Kidney epithelial cell (primary cell): ENCODE data around the gene DNAH14. TPM values are rescaled to one million over a fixed set of nuclear protein-coding genes. Genes with fewer than 3 reads are reported as not detected.

ENCODE experiments used
- DNase-seq: peaks from one replicate; pipeline ENCODE4 v3.0.0-alpha.2; 2010; ENCODE audit warnings: low read depth
- H3K27me3 ChIP-seq: 2 replicates; pipeline ENCODE4 v1.6.0; 2011; ENCODE audit warnings: low read length; ENCODE audit not compliant: control insufficient read depth, insufficient read depth
- H3K36me3 ChIP-seq: 2 replicates; pipeline ENCODE4 v1.5.1; 2011; ENCODE audit warnings: low read length; ENCODE audit not compliant: control insufficient read depth, insufficient read depth
- H3K4me3 ChIP-seq: 2 replicates; pipeline ENCODE4 v1.5.1; 2011; ENCODE audit warnings: low read depth, mild to moderate bottlenecking, control low read depth, low read length
- CTCF ChIP-seq: IDR thresholded peaks from 2 replicates; pipeline ENCODE4 v1.5.1; 2011; ENCODE audit warnings: mild to moderate bottlenecking, moderate library complexity, low read length, control low read depth, inconsistent platforms; ENCODE audit not compliant: insufficient read depth, poor library complexity, severe bottlenecking
- total RNA-seq: library from RNA; depleted of rRNA; stranded (reverse); fragments of >200 nt; gene quantifications from 2 replicates; pipeline ENCODE4 v1.2.3, GENCODE V29; 2015

The DNAH14 gene
- total RNA-seq, 1 donor from 2014 or later, result 30.8 TPM

GRCh38 chr1:225446595-225446960 lies 517.1 kb downstream of the DNAH14 start:
- H3K36me3 ChIP-seq, result no peaks in the 10 kb centered on the region
- DNase-seq, result no peak
- H3K4me3 ChIP-seq, result no peak overlapping the region
- H3K27me3 ChIP-seq, result no peaks in the 10 kb centered on the region
- no peak for TF ChIP-seq CTCF

- Histone ChIP-seq H3K4me3 (no peak overlapping the region), H3K36me3 (no peaks in the 10 kb centered on the region), H3K27me3 (no peaks in the 10 kb centered on the region)
- DNase-seq, result no peak
- no peak for TF ChIP-seq CTCF
Measured at GRCh38 chr1:225446981-225447615, 517.6 kb downstream of the DNAH14 start.

- TF ChIP-seq CTCF, result no peak
- no peak for DNase-seq
- no peak overlapping the region for H3K4me3 ChIP-seq
- no peaks in the 10 kb centered on the region for H3K27me3 ChIP-seq
- H3K36me3 ChIP-seq, result no peaks in the 10 kb centered on the region
Measured at GRCh38 chr1:225447650-225448089, 518.2 kb downstream of the DNAH14 start.

GRCh38 chr1:225448146-225448805 lies 518.8 kb downstream of the DNAH14 start:
- Histone ChIP-seq H3K27me3 (no peaks in the 10 kb centered on the region), H3K4me3 (no peak overlapping the region), H3K36me3 (no peaks in the 10 kb centered on the region)
- DNase-seq, result no peak
- TF ChIP-seq CTCF, result no peak
